ENCODE results near the gene MARS2. TPM values are rescaled to one million over a fixed set of nuclear protein-coding genes. Genes with fewer than 3 reads are reported as not detected.

Gene MARS2
- total and polyA plus RNA-seq, 2 donors (not counting 1 experiment from before 2014, with no cell fraction given), result 5.1 to 10.5 TPM

DNA sequence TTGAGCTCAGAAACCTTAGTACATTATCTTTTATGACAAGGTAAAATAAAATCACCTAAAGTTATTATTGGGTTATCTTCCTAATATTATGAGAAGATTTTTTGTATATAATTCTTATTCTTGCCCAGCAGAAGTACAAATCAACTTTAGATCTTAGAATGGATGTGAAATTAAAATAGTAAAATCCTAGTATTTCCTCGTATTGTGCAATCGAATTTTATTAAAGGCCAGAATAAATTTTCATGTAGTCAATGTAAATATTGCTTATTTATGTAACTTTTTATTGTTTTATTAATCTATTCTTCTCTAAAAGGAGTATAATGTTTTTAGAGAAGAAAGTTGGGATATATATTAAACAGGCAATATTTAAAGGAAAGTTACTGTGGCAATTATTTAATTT is 12.7 kb downstream of the MARS2 start:
- H3K4me2 ChIP-seq (replicated peaks; ENCODE audit: low read depth, low read length, poor library complexity, severe bottlenecking), result no peak overlapping the region
- Mint-ChIP-seq H3K9me3 (ENCODE audit: insufficient read depth) (no peaks in the 10 kb centered on the region), H3K4me1 (no peaks in the 10 kb centered on the region), H3K27me3 (no peaks in the 10 kb centered on the region), H3K27ac (no peak overlapping the region), H3K4me3 (no peak overlapping the region)
- no peaks in the 10 kb centered on the region for H3K4me1 ChIP-seq (ENCODE audit: control insufficient read depth in 2 of 2, insufficient read depth in 2 of 2, low read length in 2 of 2)
- no peak overlapping the region for H3K4me3 ChIP-seq (ENCODE audit: control extremely low read depth in 1 of 5, extremely low read depth in 1 of 5, insufficient read depth in 1 of 5, low read depth in 2 of 5, low read length in 4 of 5)
- H4K20me1 ChIP-seq (ENCODE audit: control insufficient read depth, insufficient read depth, low read length, poor library complexity, severe bottlenecking), result no peaks in the 10 kb centered on the region
- no peaks in the 10 kb centered on the region for H3K79me2 ChIP-seq (ENCODE audit: control insufficient read depth, insufficient read depth, low read length)
- no peaks in the 10 kb centered on the region for H3K9me3 ChIP-seq (ENCODE audit: control extremely low read depth in 1 of 3, control insufficient read depth in 2 of 3, insufficient read depth in 1 of 3, low read length in 2 of 3)
- no peak overlapping the region for H3K27ac ChIP-seq (ENCODE audit: low read length in 2 of 2)
- intact Hi-C loops (cut with micrococcal nuclease), result no loop called here
- H3K27me3 ChIP-seq (replicated peaks in 1 of 4; ENCODE audit: control extremely low read depth in 1 of 4, control insufficient read depth in 3 of 4, insufficient read depth in 4 of 4, low read length in 3 of 4), result no peaks in the 10 kb centered on the region
- H2AFZ ChIP-seq (ENCODE audit: insufficient read depth, low read depth, low read length, poor library complexity, severe bottlenecking), result no peak overlapping the region
- ChIA-PET CTCF (no interaction called here), POLR2A (no interaction called here)
- no peak for ATAC-seq (ENCODE audit: low read depth)
- DNase-seq, result no peak
- no peak overlapping the region for H3K9ac ChIP-seq (ENCODE audit: low read length)
- no CpG with 5 or more reads among the region's 2 CpGs for WGBS (ENCODE audit: insufficient coverage)
- TF ChIP-seq, protein P1, sequence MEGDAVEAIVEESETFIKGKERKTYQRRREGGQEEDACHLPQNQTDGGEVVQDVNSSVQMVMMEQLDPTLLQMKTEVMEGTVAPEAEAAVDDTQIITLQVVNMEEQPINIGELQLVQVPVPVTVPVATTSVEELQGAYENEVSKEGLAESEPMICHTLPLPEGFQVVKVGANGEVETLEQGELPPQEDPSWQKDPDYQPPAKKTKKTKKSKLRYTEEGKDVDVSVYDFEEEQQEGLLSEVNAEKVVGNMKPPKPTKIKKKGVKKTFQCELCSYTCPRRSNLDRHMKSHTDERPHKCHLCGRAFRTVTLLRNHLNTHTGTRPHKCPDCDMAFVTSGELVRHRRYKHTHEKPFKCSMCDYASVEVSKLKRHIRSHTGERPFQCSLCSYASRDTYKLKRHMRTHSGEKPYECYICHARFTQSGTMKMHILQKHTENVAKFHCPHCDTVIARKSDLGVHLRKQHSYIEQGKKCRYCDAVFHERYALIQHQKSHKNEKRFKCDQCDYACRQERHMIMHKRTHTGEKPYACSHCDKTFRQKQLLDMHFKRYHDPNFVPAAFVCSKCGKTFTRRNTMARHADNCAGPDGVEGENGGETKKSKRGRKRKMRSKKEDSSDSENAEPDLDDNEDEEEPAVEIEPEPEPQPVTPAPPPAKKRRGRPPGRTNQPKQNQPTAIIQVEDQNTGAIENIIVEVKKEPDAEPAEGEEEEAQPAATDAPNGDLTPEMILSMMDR (IDR thresholded peaks at IDR 0.05), result no peak
- TF ChIP-seq EZH2 (IDR thresholded peaks at IDR 0.05; ENCODE audit: borderline replicate concordance, insufficient read depth, low read depth, low read length, poor library complexity, severe bottlenecking), result no peak
- H3K36me3 ChIP-seq (replicated peaks in 1 of 2; ENCODE audit: control extremely low read depth in 1 of 2, control insufficient read depth in 1 of 2, extremely low read depth in 1 of 2, insufficient read depth in 2 of 2, low read length in 1 of 2), result no peaks in the 10 kb centered on the region

DNA sequence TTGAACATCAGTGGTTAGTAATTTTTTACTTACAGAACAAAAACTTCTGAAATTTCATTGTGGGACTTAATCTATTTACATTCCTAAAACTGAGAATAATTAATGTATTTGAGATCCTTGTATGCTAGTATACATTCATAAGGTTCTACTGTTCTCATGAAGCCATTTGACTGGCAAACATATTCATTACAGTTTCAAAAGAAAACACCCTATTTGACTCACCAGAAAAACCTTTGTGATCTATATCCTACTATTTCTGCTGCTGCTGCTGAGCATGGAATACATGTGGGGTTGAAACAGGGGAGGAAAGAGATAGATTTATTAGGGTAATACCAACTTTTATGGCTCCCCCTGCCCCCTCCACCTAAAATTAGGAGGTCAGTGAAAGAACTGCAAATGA is 21.8 kb downstream of the MARS2 start:
- peaks cover 3% of the 10 kb centered on the region for H3K27me3 Mint-ChIP-seq
- CTCF ChIA-PET, result no interaction called here
- H3K27ac Mint-ChIP-seq, result no peak overlapping the region

More for the DNA sequence above, 21.8 kb downstream of the MARS2 start:
- intact Hi-C loops (cut with micrococcal nuclease), result no loop called here
- Histone ChIP-seq H3K4me1 (ENCODE audit: control insufficient read depth in 2 of 2, insufficient read depth in 2 of 2, low read length in 2 of 2) (no peaks in the 10 kb centered on the region), H4K20me1 (ENCODE audit: control insufficient read depth, insufficient read depth, low read length, poor library complexity, severe bottlenecking) (no peaks in the 10 kb centered on the region), H3K4me2 (replicated peaks; ENCODE audit: low read depth, low read length, poor library complexity, severe bottlenecking) (no peak overlapping the region), H3K36me3 (replicated peaks in 1 of 2; ENCODE audit: control extremely low read depth in 1 of 2, control insufficient read depth in 1 of 2, extremely low read depth in 1 of 2, insufficient read depth in 2 of 2, low read length in 1 of 2) (no peaks in the 10 kb centered on the region), H3K79me2 (ENCODE audit: control insufficient read depth, insufficient read depth, low read length) (no peaks in the 10 kb centered on the region), H3K27ac (ENCODE audit: low read length in 2 of 2) (no peak overlapping the region), H3K9ac (ENCODE audit: low read length) (no peak overlapping the region), H3K4me3 (ENCODE audit: control extremely low read depth in 1 of 5, extremely low read depth in 1 of 5, insufficient read depth in 1 of 5, low read depth in 2 of 5, low read length in 4 of 5) (no peak overlapping the region), H3K27me3 (replicated peaks in 1 of 4; ENCODE audit: control extremely low read depth in 1 of 4, control insufficient read depth in 3 of 4, insufficient read depth in 4 of 4, low read length in 3 of 4) (no peaks in the 10 kb centered on the region), H3K9me3 (ENCODE audit: control extremely low read depth in 1 of 3, control insufficient read depth in 2 of 3, insufficient read depth in 1 of 3, low read length in 2 of 3) (no peaks in the 10 kb centered on the region), H2AFZ (ENCODE audit: insufficient read depth, low read depth, low read length, poor library complexity, severe bottlenecking) (no peak overlapping the region)
- H3K9me3 Mint-ChIP-seq (ENCODE audit: insufficient read depth), result no peaks in the 10 kb centered on the region
- H3K4me1 Mint-ChIP-seq, result no peaks in the 10 kb centered on the region
- H3K4me3 Mint-ChIP-seq, result no peak overlapping the region
- DNase-seq (no peak), ATAC-seq (ENCODE audit: low read depth) (no peak)
- POLR2A ChIA-PET, result no interaction called here
- TF ChIP-seq, protein P1 (IDR thresholded peaks at IDR 0.05), result no peak
- TF ChIP-seq EZH2 (IDR thresholded peaks at IDR 0.05; ENCODE audit: borderline replicate concordance, insufficient read depth, low read depth, low read length, poor library complexity, severe bottlenecking), result no peak
